GM18909 (cell line): Measurements from ENCODE around the gene C2orf68.
A peak's percentile ranks its signal among the peaks of the same experiment; 100 is the strongest.
"Not testable (repeated sequence)": the region's sequence is repeated elsewhere in the genome, so short reads cannot be mapped to it uniquely, and the experiment has no call there.

ENCODE experiments used
- ATAC-seq: cut with Tn5 transposase; IDR thresholded peaks from one replicate; pipeline ENCODE4 v1.9.1; 2021; ENCODE audit warnings: mild to moderate bottlenecking; ENCODE audit not compliant: unreplicated experiment, poor library complexity

The C2orf68 gene

GRCh38 chr2:85611705-85612587 is at the start of gene C2orf68:
TSS of gene C2orf68 (minus strand) at chr2:85612066. CDS start at chr2:85611984, 82 bp downstream.
- peak; percentile 82 for ATAC-seq

- ATAC-seq = no peak
Observed at GRCh38 chr2:85661139-85661858, 49.4 kb upstream of the C2orf68 start.

- no peak for ATAC-seq
Observed at GRCh38 chr2:85660725-85661124, 48.9 kb upstream of the C2orf68 start.

- ATAC-seq = not testable (repeated sequence)
Observed at GRCh38 chr2:85660301-85660700, 48.4 kb upstream of the C2orf68 start.

- no peak for ATAC-seq
Observed at GRCh38 chr2:85659324-85659981, 47.6 kb upstream of the C2orf68 start.

GRCh38 chr2:85657399-85657798 is 45.5 kb upstream of the C2orf68 start:
- not testable (repeated sequence) for ATAC-seq

- ATAC-seq = no peak
Observed at GRCh38 chr2:85656468-85656867, 44.6 kb upstream of the C2orf68 start.

- no peak for ATAC-seq
Observed at GRCh38 chr2:85655961-85656417, 44.1 kb upstream of the C2orf68 start.

- ATAC-seq = no peak
Observed at GRCh38 chr2:85653996-85654395, 42.1 kb upstream of the C2orf68 start.

GRCh38 chr2:85652056-85652455 is 40.2 kb upstream of the C2orf68 start:
- ATAC-seq = no peak

- no peak for ATAC-seq
Observed at GRCh38 chr2:85651097-85651496, 39.2 kb upstream of the C2orf68 start.

GRCh38 chr2:85650456-85650855 is 38.6 kb upstream of the C2orf68 start:
- no peak for ATAC-seq

- no peak for ATAC-seq
Observed at GRCh38 chr2:85649201-85650190, 37.6 kb upstream of the C2orf68 start.

GRCh38 chr2:85648619-85649018 is 36.8 kb upstream of the C2orf68 start:
- no peak for ATAC-seq

- ATAC-seq = peak; percentile 56
Observed at GRCh38 chr2:85647823-85648526, 36.1 kb upstream of the C2orf68 start.

GRCh38 chr2:85646166-85646565 is 34.3 kb upstream of the C2orf68 start:
- no peak for ATAC-seq

GRCh38 chr2:85644909-85645308 is 33.0 kb upstream of the C2orf68 start:
- no peak for ATAC-seq

- no peak for ATAC-seq
Observed at GRCh38 chr2:85642725-85643124, 30.9 kb upstream of the C2orf68 start.

GRCh38 chr2:85635636-85636035 is 23.8 kb upstream of the C2orf68 start:
- no peak for ATAC-seq
